ENCODE results near the gene COL23A1. TPM values are rescaled to one million over a fixed set of nuclear protein-coding genes. Genes with fewer than 3 reads are reported as not detected.

Gene COL23A1
- total RNA-seq, 1 experiment from 2014 or later = not detected

GRCh38 chr5:178460598-178460997, 129.6 kb downstream of the COL23A1 start:
- Mint-ChIP-seq H3K27me3 (ENCODE audit: unreplicated experiment) (no peaks in the 10 kb centered on the region), H3K9me3 (ENCODE audit: low read depth, unreplicated experiment) (peaks cover 12% of the 10 kb centered on the region), H3K36me3 (ENCODE audit: insufficient read depth, unreplicated experiment) (no peaks in the 10 kb centered on the region), H3K4me1 (ENCODE audit: low read depth, unreplicated experiment) (no peaks in the 10 kb centered on the region), H3K27ac (ENCODE audit: unreplicated experiment) (no peak overlapping the region), H3K4me3 (ENCODE audit: low read depth, unreplicated experiment) (no peak overlapping the region)
- no peak for TF ChIP-seq CTCF (IDR thresholded peaks at IDR 0.05; ENCODE audit: unreplicated experiment)
- no TSS peak for BruUV-seq (replicated peaks)
- CTCF ChIA-PET = interaction anchor here (0.6 kb wide), 1 partner anchor 512 kb away, joined by 13 read pairs; no protein-coding TSS in a partner anchor
- intact Hi-C loops (cut with micrococcal nuclease; ENCODE audit: unreplicated experiment) = no loop called here
- DNase-seq = no peak

DNA sequence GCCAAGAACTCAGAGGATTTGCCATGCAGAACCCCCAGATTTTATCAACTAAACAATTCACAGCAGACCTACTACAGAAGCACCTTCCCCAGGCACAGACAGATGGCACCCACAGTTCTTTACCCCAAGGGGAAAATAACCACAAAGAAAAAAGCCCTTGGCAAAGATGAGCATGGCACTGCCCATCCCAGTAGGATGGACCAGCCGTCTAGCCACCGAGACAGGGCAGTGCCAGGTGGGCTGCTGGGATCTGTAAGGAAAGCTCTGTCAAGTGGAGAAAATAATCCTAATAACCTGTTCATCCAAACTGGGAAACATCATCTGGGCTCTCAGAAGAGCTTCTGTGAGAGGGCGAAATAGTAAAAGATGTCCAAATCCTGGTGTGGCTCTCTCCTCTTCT, 130.0 kb downstream of the COL23A1 start:
- Mint-ChIP-seq H3K27me3 (ENCODE audit: unreplicated experiment) (no peaks in the 10 kb centered on the region), H3K36me3 (ENCODE audit: insufficient read depth, unreplicated experiment) (no peaks in the 10 kb centered on the region), H3K4me1 (ENCODE audit: low read depth, unreplicated experiment) (no peaks in the 10 kb centered on the region), H3K27ac (ENCODE audit: unreplicated experiment) (no peak overlapping the region), H3K9me3 (ENCODE audit: low read depth, unreplicated experiment) (peaks cover 9% of the 10 kb centered on the region), H3K4me3 (ENCODE audit: low read depth, unreplicated experiment) (no peak overlapping the region)
- TF ChIP-seq CTCF (IDR thresholded peaks at IDR 0.05; ENCODE audit: unreplicated experiment) = no peak
- no peak for DNase-seq
- no TSS peak for BruUV-seq (replicated peaks)
- CTCF ChIA-PET = interaction anchor here (0.6 kb wide), 1 partner anchor 513 kb away, joined by 13 read pairs; no protein-coding TSS in a partner anchor
- intact Hi-C loops (cut with micrococcal nuclease; ENCODE audit: unreplicated experiment) = no loop called here

DNA sequence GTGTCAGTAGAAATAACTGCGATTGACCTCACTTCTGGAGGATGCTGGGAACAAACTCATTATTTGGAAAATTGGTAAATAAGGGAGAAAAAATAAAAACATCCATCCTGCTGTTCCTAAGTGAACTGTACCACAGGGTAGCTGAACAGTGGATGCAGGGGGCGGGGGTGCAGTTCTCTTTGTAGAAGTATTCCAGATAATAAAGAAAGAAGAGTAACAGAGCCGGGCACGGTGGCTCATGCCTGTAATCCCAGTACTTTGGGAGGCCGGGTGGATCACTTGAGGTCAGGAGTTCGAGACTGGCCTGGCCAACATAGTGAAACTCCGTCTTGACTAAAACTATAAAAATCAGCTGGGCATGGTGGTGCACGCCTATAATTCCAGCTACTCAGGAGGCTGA, 132.1 kb downstream of the COL23A1 start:
- H3K27me3 Mint-ChIP-seq (ENCODE audit: unreplicated experiment) = no peaks in the 10 kb centered on the region
- H3K27ac Mint-ChIP-seq (ENCODE audit: unreplicated experiment) = no peak overlapping the region
- intact Hi-C loops (cut with micrococcal nuclease; ENCODE audit: unreplicated experiment) = no loop called here
- no peak overlapping the region for H3K4me3 Mint-ChIP-seq (ENCODE audit: low read depth, unreplicated experiment)
- CTCF ChIA-PET = interaction anchor here (0.5 to 0.7 kb wide), 2 partner anchors 494 to 816 kb away, joined by 3 to 4 read pairs; no protein-coding TSS in a partner anchor
- DNase-seq = no peak
- no peaks in the 10 kb centered on the region for H3K36me3 Mint-ChIP-seq (ENCODE audit: insufficient read depth, unreplicated experiment)
- no peak for TF ChIP-seq CTCF (IDR thresholded peaks at IDR 0.05; ENCODE audit: unreplicated experiment)
- H3K9me3 Mint-ChIP-seq (ENCODE audit: low read depth, unreplicated experiment) = peaks cover 4% of the 10 kb centered on the region
- no TSS peak for BruUV-seq (replicated peaks)
- H3K4me1 Mint-ChIP-seq (ENCODE audit: low read depth, unreplicated experiment) = no peaks in the 10 kb centered on the region

DNA sequence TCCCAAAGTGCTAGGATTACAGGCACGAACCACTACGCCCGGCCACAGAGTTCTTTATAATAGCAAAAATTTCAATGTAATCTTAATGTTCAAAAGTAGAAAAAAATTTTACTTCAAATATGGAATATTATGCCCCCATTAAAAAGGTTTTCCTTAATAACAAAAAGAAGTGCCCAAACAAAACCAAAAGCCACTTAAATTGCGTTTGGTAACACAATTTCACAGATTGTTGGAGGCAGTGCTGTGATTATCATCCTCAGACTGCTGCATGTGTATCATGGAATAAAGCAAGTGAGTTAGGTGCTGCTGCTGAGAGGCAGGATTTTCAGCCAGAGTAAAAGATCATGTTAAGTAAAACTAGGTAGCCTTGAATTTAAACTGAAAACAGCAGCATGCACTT, 132.7 kb downstream of the COL23A1 start:
- no TSS peak for BruUV-seq (replicated peaks)
- no peaks in the 10 kb centered on the region for H3K27me3 Mint-ChIP-seq (ENCODE audit: unreplicated experiment)
- intact Hi-C loops (cut with micrococcal nuclease; ENCODE audit: unreplicated experiment) = no loop called here
- CTCF ChIA-PET = no interaction called here
- no peak for TF ChIP-seq CTCF (IDR thresholded peaks at IDR 0.05; ENCODE audit: unreplicated experiment)
- no peak overlapping the region for H3K4me3 Mint-ChIP-seq (ENCODE audit: low read depth, unreplicated experiment)
- DNase-seq = no peak
- H3K9me3 Mint-ChIP-seq (ENCODE audit: low read depth, unreplicated experiment) = peaks cover 3% of the 10 kb centered on the region
- H3K36me3 Mint-ChIP-seq (ENCODE audit: insufficient read depth, unreplicated experiment) = no peaks in the 10 kb centered on the region
- no peaks in the 10 kb centered on the region for H3K4me1 Mint-ChIP-seq (ENCODE audit: low read depth, unreplicated experiment)
- no peak overlapping the region for H3K27ac Mint-ChIP-seq (ENCODE audit: unreplicated experiment)
